Measurements from ENCODE around the gene HOPX.

The HOPX gene

GRCh38 chr4:56650262-56651055 is 30.6 kb downstream of the HOPX start:
- Histone ChIP-seq H3K36me3 (ENCODE audit: control insufficient read depth in 5 of 5, insufficient read depth in 5 of 5, low read length in 5 of 5) (no peaks in the 10 kb centered on the region), H3K4me3 (ENCODE audit: low read depth in 1 of 5, low read length in 5 of 5) (no peak overlapping the region), H3K27me3 (ENCODE audit: control insufficient read depth in 5 of 5, insufficient read depth in 4 of 5, low read length in 5 of 5) (peaks cover 5 to 21% (median 15%) of the 10 kb centered on the region in 5 donors), H3K9ac (ENCODE audit: low read length in 5 of 5) (no peak overlapping the region), H3K4me1 (ENCODE audit: control insufficient read depth in 5 of 5, insufficient read depth in 5 of 5, low read length in 5 of 5) (peaks cover 0 to 17% (median 6%) of the 10 kb centered on the region in 5 donors), H3K9me3 (ENCODE audit: control insufficient read depth in 5 of 5, low read length in 5 of 5) (peaks cover 0 to 12% (median 5%) of the 10 kb centered on the region in 5 donors), H3K27ac (ENCODE audit: low read depth, low read length) (no peak overlapping the region)

GRCh38 chr4:56649445-56650261 is 31.4 kb downstream of the HOPX start:
- no peak overlapping the region for H3K4me3 ChIP-seq (ENCODE audit: low read depth in 1 of 5, low read length in 5 of 5)
- H3K36me3 ChIP-seq (ENCODE audit: control insufficient read depth in 5 of 5, insufficient read depth in 5 of 5, low read length in 5 of 5) = no peaks in the 10 kb centered on the region
- H3K9me3 ChIP-seq (ENCODE audit: control insufficient read depth in 5 of 5, low read length in 5 of 5) = peaks cover 0 to 12% (median 5%) of the 10 kb centered on the region in 5 donors
- no peak overlapping the region for H3K9ac ChIP-seq (ENCODE audit: low read length in 5 of 5)
- peaks cover 5 to 13% (median 9%) of the 10 kb centered on the region in 5 donors for H3K27me3 ChIP-seq (ENCODE audit: control insufficient read depth in 5 of 5, insufficient read depth in 4 of 5, low read length in 5 of 5)
- no peak overlapping the region for H3K27ac ChIP-seq (ENCODE audit: low read depth, low read length)
- H3K4me1 ChIP-seq (ENCODE audit: control insufficient read depth in 5 of 5, insufficient read depth in 5 of 5, low read length in 5 of 5) = peaks cover 0 to 10% (median 0%) of the 10 kb centered on the region in 5 donors

DNA sequence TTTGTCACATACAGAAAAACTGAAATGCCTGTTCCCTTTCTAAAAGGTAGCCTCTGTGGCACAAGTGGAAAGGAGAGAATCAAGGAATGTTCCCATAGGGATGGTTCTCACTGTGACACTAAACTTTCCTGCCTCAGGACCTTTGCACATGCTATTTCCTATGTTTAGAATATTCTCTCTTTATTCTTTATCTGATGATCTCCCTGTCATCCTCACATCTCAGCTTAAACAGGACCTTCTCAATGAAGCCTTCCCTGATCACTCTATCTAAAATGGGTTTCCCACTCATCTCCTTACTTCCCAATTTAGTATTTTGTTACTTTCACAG is 32.3 kb downstream of the HOPX start:
- H3K4me1 ChIP-seq (ENCODE audit: control insufficient read depth in 5 of 5, insufficient read depth in 5 of 5, low read length in 5 of 5) = peaks cover 0 to 6% (median 0%) of the 10 kb centered on the region in 5 donors
- H3K36me3 ChIP-seq (ENCODE audit: control insufficient read depth in 5 of 5, insufficient read depth in 5 of 5, low read length in 5 of 5) = no peaks in the 10 kb centered on the region
- H3K9me3 ChIP-seq (ENCODE audit: control insufficient read depth in 5 of 5, low read length in 5 of 5) = peaks cover 0 to 12% (median 5%) of the 10 kb centered on the region in 5 donors
- no peak overlapping the region for H3K27ac ChIP-seq (ENCODE audit: low read depth, low read length)
- no peak overlapping the region for H3K4me3 ChIP-seq (ENCODE audit: low read depth in 1 of 5, low read length in 5 of 5)
- H3K27me3 ChIP-seq (ENCODE audit: control insufficient read depth in 5 of 5, insufficient read depth in 4 of 5, low read length in 5 of 5) = peaks cover 0 to 6% (median 5%) of the 10 kb centered on the region in 5 donors
- H3K9ac ChIP-seq (ENCODE audit: low read length in 5 of 5) = no peak overlapping the region

- Histone ChIP-seq H3K27ac (ENCODE audit: low read depth, low read length) (no peak overlapping the region), H3K27me3 (ENCODE audit: control insufficient read depth in 5 of 5, insufficient read depth in 4 of 5, low read length in 5 of 5) (peaks cover 0 to under 1% (median 0%) of the 10 kb centered on the region in 5 donors), H3K36me3 (ENCODE audit: control insufficient read depth in 5 of 5, insufficient read depth in 5 of 5, low read length in 5 of 5) (no peaks in the 10 kb centered on the region), H3K9ac (ENCODE audit: low read length in 5 of 5) (no peak overlapping the region), H3K9me3 (ENCODE audit: control insufficient read depth in 5 of 5, low read length in 5 of 5) (peaks cover 0 to 12% (median 5%) of the 10 kb centered on the region in 5 donors), H3K4me3 (ENCODE audit: low read depth in 1 of 5, low read length in 5 of 5) (no peak overlapping the region), H3K4me1 (ENCODE audit: control insufficient read depth in 5 of 5, insufficient read depth in 5 of 5, low read length in 5 of 5) (no peaks in the 10 kb centered on the region)
Measured at GRCh38 chr4:56648021-56648823, 32.9 kb downstream of the HOPX start.

GRCh38 chr4:56646341-56646740 is 34.8 kb downstream of the HOPX start:
- Histone ChIP-seq H3K4me1 (ENCODE audit: control insufficient read depth in 5 of 5, insufficient read depth in 5 of 5, low read length in 5 of 5) (no peaks in the 10 kb centered on the region), H3K27ac (ENCODE audit: low read depth, low read length) (no peak overlapping the region), H3K27me3 (ENCODE audit: control insufficient read depth in 5 of 5, insufficient read depth in 4 of 5, low read length in 5 of 5) (no peaks in the 10 kb centered on the region), H3K9me3 (ENCODE audit: control insufficient read depth in 5 of 5, low read length in 5 of 5) (peaks cover 0 to 12% (median 5%) of the 10 kb centered on the region in 5 donors), H3K9ac (ENCODE audit: low read length in 5 of 5) (no peak overlapping the region), H3K36me3 (ENCODE audit: control insufficient read depth in 5 of 5, insufficient read depth in 5 of 5, low read length in 5 of 5) (no peaks in the 10 kb centered on the region), H3K4me3 (ENCODE audit: low read depth in 1 of 5, low read length in 5 of 5) (no peak overlapping the region)

DNA sequence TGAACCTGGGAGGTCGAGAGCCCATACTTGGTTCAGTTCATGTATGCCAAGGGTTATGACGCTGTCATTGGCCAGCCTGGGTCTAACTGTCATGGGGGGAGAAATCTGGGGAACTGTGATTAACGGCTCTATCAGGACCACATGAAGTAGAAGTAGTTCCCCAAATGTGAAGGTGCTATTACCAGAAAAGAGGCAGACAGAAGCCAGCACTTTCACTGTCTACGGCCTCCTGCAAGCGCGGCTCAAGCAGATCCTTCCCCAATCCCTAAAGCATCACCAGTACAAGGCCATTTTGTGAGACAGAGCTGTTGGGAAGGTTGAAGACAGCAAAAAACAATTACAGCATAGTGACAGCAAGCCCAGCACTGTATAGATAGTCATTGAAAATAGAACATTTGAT is 37.5 kb downstream of the HOPX start:
- H3K4me3 ChIP-seq (ENCODE audit: low read depth in 1 of 5, low read length in 5 of 5) = no peak overlapping the region
- no peaks in the 10 kb centered on the region for H3K4me1 ChIP-seq (ENCODE audit: control insufficient read depth in 5 of 5, insufficient read depth in 5 of 5, low read length in 5 of 5)
- H3K27ac ChIP-seq (ENCODE audit: low read depth, low read length) = no peak overlapping the region
- H3K27me3 ChIP-seq (ENCODE audit: control insufficient read depth in 5 of 5, insufficient read depth in 4 of 5, low read length in 5 of 5) = no peaks in the 10 kb centered on the region
- H3K9ac ChIP-seq (ENCODE audit: low read length in 5 of 5) = no peak overlapping the region
- H3K9me3 ChIP-seq (ENCODE audit: control insufficient read depth in 5 of 5, low read length in 5 of 5) = peaks cover 0 to 12% (median 5%) of the 10 kb centered on the region in 5 donors
- H3K36me3 ChIP-seq (ENCODE audit: control insufficient read depth in 5 of 5, insufficient read depth in 5 of 5, low read length in 5 of 5) = no peaks in the 10 kb centered on the region

GRCh38 chr4:56641494-56642051 is 39.5 kb downstream of the HOPX start:
- Histone ChIP-seq H3K27me3 (ENCODE audit: control insufficient read depth in 5 of 5, insufficient read depth in 4 of 5, low read length in 5 of 5) (no peaks in the 10 kb centered on the region), H3K9me3 (ENCODE audit: control insufficient read depth in 5 of 5, low read length in 5 of 5) (peaks cover 0 to 9% (median 5%) of the 10 kb centered on the region in 5 donors), H3K9ac (ENCODE audit: low read length in 5 of 5) (no peak overlapping the region), H3K4me1 (ENCODE audit: control insufficient read depth in 5 of 5, insufficient read depth in 5 of 5, low read length in 5 of 5) (no peaks in the 10 kb centered on the region), H3K36me3 (ENCODE audit: control insufficient read depth in 5 of 5, insufficient read depth in 5 of 5, low read length in 5 of 5) (no peaks in the 10 kb centered on the region), H3K4me3 (ENCODE audit: low read depth in 1 of 5, low read length in 5 of 5) (no peak overlapping the region), H3K27ac (ENCODE audit: low read depth, low read length) (no peak overlapping the region)

DNA sequence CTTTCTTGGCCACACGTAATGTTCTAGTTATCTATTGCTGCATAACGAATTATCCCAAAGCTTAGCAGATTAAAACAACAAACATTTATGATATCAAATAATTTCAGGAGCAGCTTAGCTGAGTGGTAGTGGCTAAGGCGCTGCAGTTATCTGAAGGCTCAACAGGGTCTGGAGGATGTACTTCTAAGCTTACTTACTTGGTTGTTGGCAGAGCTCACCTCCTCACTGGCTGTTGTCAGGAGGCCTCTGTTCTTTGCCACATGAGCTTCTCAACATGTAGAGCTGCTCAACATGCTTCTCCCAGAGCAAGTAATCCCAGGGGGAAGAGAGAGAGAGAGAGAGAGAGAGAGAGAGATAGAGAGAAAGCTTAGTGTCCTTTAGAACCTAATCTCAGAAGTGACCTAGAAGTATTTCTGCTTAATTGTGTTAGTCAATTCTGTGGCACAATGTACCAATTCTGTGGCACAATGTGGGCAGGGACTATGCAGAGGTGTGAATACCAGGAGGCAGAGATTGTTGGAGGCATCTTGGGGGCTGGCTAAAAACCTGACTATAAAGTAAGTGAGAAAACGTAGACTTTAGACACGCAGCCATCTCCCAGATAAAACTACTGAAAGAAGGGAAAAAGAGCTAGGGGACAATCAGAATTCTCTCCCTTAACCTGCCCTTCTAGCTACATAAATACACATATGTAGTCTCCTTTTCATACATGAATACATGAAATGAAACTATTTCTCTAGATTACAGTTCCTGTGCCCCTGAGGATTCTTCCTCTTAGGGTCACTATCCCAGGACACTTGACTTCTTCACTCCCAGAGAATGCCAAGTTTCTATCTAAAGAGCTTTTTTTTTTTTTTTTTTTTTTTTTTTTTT is 40.2 kb downstream of the HOPX start:
- Histone ChIP-seq H3K27ac (ENCODE audit: low read depth, low read length) (no peak overlapping the region), H3K4me3 (ENCODE audit: low read depth in 1 of 5, low read length in 5 of 5) (no peak overlapping the region), H3K36me3 (ENCODE audit: control insufficient read depth in 5 of 5, insufficient read depth in 5 of 5, low read length in 5 of 5) (no peaks in the 10 kb centered on the region), H3K9ac (ENCODE audit: low read length in 5 of 5) (no peak overlapping the region), H3K4me1 (ENCODE audit: control insufficient read depth in 5 of 5, insufficient read depth in 5 of 5, low read length in 5 of 5) (no peaks in the 10 kb centered on the region), H3K27me3 (ENCODE audit: control insufficient read depth in 5 of 5, insufficient read depth in 4 of 5, low read length in 5 of 5) (no peaks in the 10 kb centered on the region), H3K9me3 (ENCODE audit: control insufficient read depth in 5 of 5, low read length in 5 of 5) (peaks cover 0 to 2% (median 0%) of the 10 kb centered on the region in 5 donors)

DNA sequence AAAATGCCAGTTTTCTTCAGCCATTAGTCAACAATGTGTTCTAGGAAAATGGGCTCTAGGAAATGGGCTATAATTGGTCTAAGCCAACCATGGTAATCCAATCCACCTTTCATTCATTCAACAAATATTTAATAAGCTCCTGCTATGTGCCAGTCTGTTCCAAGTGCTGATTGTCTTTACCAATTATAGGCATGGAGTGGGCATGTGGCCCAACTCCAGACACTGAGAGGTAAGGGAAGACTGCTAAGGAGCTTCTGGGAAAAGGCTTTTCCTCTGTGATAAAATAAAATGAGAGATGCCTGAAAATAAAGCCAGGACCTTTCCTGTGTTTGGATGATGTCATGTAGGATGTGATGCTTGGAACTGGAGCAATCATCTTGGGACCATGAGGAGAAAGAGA is 43.3 kb downstream of the HOPX start:
- H3K27ac ChIP-seq (ENCODE audit: low read depth, low read length) = no peak overlapping the region
- H3K36me3 ChIP-seq (ENCODE audit: control insufficient read depth in 5 of 5, insufficient read depth in 5 of 5, low read length in 5 of 5) = no peaks in the 10 kb centered on the region
- H3K9me3 ChIP-seq (ENCODE audit: control insufficient read depth in 5 of 5, low read length in 5 of 5) = no peaks in the 10 kb centered on the region
- no peaks in the 10 kb centered on the region for H3K4me1 ChIP-seq (ENCODE audit: control insufficient read depth in 5 of 5, insufficient read depth in 5 of 5, low read length in 5 of 5)
- H3K9ac ChIP-seq (ENCODE audit: low read length in 5 of 5) = no peak overlapping the region
- H3K27me3 ChIP-seq (ENCODE audit: control insufficient read depth in 5 of 5, insufficient read depth in 4 of 5, low read length in 5 of 5) = no peaks in the 10 kb centered on the region
- no peak overlapping the region for H3K4me3 ChIP-seq (ENCODE audit: low read depth in 1 of 5, low read length in 5 of 5)
